Measurements from ENCODE around the gene TAAR9.

DNA sequence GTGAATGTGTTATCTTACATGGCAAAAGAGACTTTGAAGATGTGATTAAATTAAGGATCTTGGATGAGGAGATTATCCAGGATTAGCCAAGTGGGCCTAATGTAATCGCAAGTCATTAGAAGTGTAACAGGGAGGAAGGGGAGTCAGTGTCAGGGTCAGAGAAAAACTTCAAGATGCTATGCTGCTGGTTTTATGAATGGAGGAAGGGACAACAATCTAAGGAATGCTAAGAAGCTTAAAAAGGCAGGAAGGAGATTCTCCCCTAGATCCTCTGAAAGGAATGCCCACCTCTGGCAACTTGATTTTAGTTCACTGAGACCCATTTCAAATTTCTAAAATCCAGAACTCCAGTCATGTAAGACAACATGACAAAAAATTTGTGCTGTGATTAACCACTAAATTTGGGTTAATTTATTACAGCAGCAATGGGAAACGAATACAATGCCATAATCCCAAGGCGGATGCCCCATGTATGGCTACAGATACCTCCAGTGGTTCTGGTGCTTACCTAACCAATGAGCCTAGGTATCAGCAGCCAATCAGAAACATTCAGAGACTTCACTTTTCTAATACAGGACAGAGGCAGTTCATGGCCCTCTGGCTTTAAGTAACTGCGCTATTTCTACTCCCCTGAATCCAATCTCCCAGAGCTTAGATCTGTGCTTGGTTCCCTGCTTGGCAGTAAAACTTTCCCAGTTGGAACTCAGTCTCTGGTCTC lies 10.8 kb downstream of the TAAR9 start:
- TF ChIP-seq EZH2 (IDR thresholded peaks at IDR 0.05; ENCODE audit: low read length) (no peak), CTCF (optimal IDR thresholded peaks at IDR 0.05 in 1 of 3, IDR thresholded peaks at IDR 0.05 in 1 of 3, conservative IDR thresholded peaks at IDR 0.05 in 1 of 3; ENCODE audit: extremely low read depth in 1 of 3, insufficient read depth in 2 of 3, low read length in 3 of 3) (no peak)
